Measurements from ENCODE around the gene GSTM3.

Gene GSTM3

DNA sequence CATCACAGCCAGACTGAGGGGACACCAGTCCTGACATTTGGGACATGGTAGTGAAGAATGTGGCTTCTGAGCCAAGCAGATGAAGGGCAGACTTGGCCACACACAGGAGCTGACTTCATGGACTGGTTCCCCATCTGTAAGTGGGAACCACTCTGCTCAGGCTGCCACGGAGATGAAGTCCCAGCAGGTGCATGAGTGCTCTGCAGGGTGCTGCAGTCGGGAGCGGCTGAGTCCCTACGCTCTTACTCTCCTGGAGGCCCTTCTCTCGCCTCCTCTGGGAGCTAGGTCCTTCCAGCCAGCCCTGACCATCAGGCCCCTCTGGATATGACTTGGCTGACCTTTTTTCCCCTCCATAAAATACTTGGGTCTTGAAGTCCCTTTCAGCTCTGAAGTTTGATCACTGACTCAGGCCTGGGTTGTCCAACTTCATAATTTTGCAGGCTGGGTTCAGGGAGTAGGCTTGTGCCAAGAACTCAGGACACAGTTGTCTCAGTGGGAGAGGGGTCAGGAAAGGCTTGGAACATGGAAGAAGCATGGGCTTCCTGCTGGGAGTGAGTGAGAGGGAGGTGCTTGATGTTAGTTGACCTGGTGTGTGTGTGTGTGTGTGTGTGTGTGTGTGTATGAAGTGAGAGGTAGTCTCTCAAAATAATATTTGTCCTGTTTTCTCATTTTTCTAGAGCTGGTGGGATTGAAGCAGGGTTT is 43.9 kb upstream of the GSTM3 start:
- Histone ChIP-seq H3K4me3 (ENCODE audit: low read depth, low read length) (no peak overlapping the region), H3K36me3 (ENCODE audit: control insufficient read depth in 2 of 2, insufficient read depth in 1 of 2, low read length in 2 of 2) (no peaks in the 10 kb centered on the region), H3K4me1 (ENCODE audit: control insufficient read depth, insufficient read depth, low read length) (0 out of 2 replicates have a peak, but pooled peaks cover 3% of the 10 kb centered on the region), H3K9me3 (ENCODE audit: control insufficient read depth, insufficient read depth, low read depth, low read length) (no peaks in the 10 kb centered on the region), H3K27ac (ENCODE audit: extremely low read depth, low read depth, low read length) (no peak overlapping the region)
- POLR2A ChIA-PET = interaction anchor here (0.6 to 1.3 kb wide), 2 partner anchors 9 to 200 kb away, joined by 3 to 4 read pairs; partner anchors contain the start of gene AHCYL1
- peak; percentile 89 for TF ChIP-seq ZIC2 (tag by site-specific recombination; IDR thresholded peaks at IDR 0.05)
- TF ChIP-seq, protein P1, sequence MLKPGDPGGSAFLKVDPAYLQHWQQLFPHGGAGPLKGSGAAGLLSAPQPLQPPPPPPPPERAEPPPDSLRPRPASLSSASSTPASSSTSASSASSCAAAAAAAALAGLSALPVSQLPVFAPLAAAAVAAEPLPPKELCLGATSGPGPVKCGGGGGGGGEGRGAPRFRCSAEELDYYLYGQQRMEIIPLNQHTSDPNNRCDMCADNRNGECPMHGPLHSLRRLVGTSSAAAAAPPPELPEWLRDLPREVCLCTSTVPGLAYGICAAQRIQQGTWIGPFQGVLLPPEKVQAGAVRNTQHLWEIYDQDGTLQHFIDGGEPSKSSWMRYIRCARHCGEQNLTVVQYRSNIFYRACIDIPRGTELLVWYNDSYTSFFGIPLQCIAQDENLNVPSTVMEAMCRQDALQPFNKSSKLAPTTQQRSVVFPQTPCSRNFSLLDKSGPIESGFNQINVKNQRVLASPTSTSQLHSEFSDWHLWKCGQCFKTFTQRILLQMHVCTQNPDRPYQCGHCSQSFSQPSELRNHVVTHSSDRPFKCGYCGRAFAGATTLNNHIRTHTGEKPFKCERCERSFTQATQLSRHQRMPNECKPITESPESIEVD (tag by site-specific recombination; IDR thresholded peaks at IDR 0.05) = no peak
- TF ChIP-seq ZNF623 (tag by site-specific recombination; IDR thresholded peaks at IDR 0.05) = no peak
- CTCF ChIA-PET = interaction anchor here (0.7 to 17.6 kb wide), 4 partner anchors 10 to 197 kb away, joined by 3 to 522 read pairs (median 4); partner anchors contain the start of gene AHCYL1

DNA sequence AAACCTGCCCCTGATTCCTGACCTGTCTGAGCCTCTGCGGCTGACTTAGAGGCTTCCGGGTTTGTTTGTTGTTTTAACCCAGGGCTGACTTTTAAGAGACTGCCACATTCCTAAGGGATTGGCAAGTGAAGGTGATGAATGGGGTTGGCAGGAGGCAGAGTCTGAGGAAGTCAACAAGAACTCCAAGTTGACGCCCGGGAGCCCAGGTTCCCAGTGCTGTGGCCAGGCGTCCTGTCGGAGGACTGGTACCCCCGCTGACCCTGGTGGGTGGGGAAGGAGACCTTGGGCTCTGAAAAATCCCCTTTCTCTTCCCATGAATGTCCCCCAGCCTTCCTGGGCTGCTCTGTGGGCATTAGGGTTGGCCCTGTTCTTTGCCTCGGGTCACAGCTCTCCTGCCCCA is 42.6 kb upstream of the GSTM3 start:
- Histone ChIP-seq H3K36me3 (ENCODE audit: control insufficient read depth in 2 of 2, insufficient read depth in 1 of 2, low read length in 2 of 2) (no peaks in the 10 kb centered on the region), H3K4me1 (ENCODE audit: control insufficient read depth, insufficient read depth, low read length) (0 out of 2 replicates have a peak, but pooled peaks cover 3% of the 10 kb centered on the region), H3K4me3 (ENCODE audit: low read depth, low read length) (no peak overlapping the region), H3K9me3 (ENCODE audit: control insufficient read depth, insufficient read depth, low read depth, low read length) (no peaks in the 10 kb centered on the region), H3K27ac (ENCODE audit: extremely low read depth, low read depth, low read length) (no peak overlapping the region)
- POLR2A ChIA-PET = no interaction called here
- TF ChIP-seq KLF16 (tag by site-specific recombination; IDR thresholded peaks at IDR 0.05) (no peak), GLIS1 (tag by site-specific recombination; IDR thresholded peaks at IDR 0.05) (peak; percentile 38; the same call in 1 of the 2 replicates), ZNF510 (tag by site-specific recombination; IDR thresholded peaks at IDR 0.05; ENCODE audit: insufficient replicate concordance) (no peak), ZIC2 (tag by site-specific recombination; IDR thresholded peaks at IDR 0.05) (0 out of 2 replicates have a peak, but pooled peaks have one; percentile 7), OSR2 (tag by site-specific recombination; IDR thresholded peaks at IDR 0.05) (peak; percentile 60)
- CTCF ChIA-PET = interaction anchor here (0.7 to 17.6 kb wide), 8 partner anchors 6 to 228 kb away, joined by 3 to 522 read pairs (median 3); partner anchors contain the start of gene AHCYL1

DNA sequence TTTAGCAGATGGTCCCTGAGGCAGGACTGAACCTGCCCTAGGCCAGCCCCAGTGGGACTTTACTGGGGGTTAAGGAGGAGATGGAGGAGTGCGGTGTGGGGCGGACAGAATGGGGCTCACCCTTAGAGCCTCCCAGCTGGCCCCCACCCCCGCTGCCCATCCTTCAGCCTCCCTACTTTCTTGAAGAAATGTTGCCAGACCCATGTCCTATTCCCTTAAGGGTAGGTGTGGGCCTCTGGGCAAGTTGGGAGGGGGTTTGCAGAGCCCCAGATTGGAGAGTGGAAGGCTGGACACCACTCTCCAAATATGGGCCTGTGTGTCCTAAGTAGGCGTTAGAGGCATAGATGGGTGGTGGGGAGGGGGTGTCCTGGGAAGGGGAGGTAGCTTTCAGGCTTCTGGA is 42.1 kb upstream of the GSTM3 start:
- CTCF ChIA-PET = interaction anchor here (0.7 to 17.6 kb wide), 8 partner anchors 6 to 228 kb away, joined by 3 to 522 read pairs (median 3); partner anchors contain the start of gene AHCYL1
- POLR2A ChIA-PET = interaction anchor here (0.5 kb wide), 1 partner anchor 121 kb away, joined by 3 read pairs; no protein-coding TSS in a partner anchor
- Histone ChIP-seq H3K27ac (ENCODE audit: extremely low read depth, low read depth, low read length) (no peak overlapping the region), H3K9me3 (ENCODE audit: control insufficient read depth, insufficient read depth, low read depth, low read length) (no peaks in the 10 kb centered on the region), H3K4me1 (ENCODE audit: control insufficient read depth, insufficient read depth, low read length) (0 out of 2 replicates have a peak, but pooled peaks cover 3% of the 10 kb centered on the region), H3K4me3 (ENCODE audit: low read depth, low read length) (no peak overlapping the region), H3K36me3 (ENCODE audit: control insufficient read depth in 2 of 2, insufficient read depth in 1 of 2, low read length in 2 of 2) (no peaks in the 10 kb centered on the region)
- TF ChIP-seq ZNF223 (tag by site-specific recombination; IDR thresholded peaks at IDR 0.05) = no peak

DNA sequence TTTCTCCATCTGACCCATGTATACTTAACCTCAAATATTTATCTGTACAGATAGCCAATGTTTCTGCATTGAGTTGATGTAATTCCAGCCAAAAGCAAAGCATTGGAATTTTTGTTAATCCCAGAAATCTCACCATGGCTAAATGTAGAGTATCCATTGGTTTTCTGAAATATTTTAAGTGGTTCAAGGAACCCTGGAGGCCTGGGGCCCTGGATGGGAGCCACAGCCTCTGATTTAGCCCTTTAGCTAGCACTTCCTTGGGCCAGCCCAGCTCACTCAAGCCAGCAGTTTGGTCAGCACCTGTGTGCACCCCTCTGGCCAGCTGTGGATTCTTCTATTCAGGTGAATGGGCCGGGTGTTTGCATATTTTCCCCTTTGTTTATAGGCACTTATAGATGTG is 41.7 kb upstream of the GSTM3 start:
- no peak overlapping the region for H3K4me3 ChIP-seq (ENCODE audit: low read depth, low read length)
- H3K9me3 ChIP-seq (ENCODE audit: control insufficient read depth, insufficient read depth, low read depth, low read length) = no peaks in the 10 kb centered on the region
- no peak overlapping the region for H3K27ac ChIP-seq (ENCODE audit: extremely low read depth, low read depth, low read length)
- ChIA-PET CTCF (interaction anchor here (1.0 to 17.6 kb wide), 8 partner anchors 7 to 229 kb away, joined by 3 to 522 read pairs (median 3); partner anchors contain the start of gene AHCYL1), POLR2A (interaction anchor here (0.5 kb wide), 1 partner anchor 121 kb away, joined by 3 read pairs; no protein-coding TSS in a partner anchor)
- 0 out of 2 replicates have a peak, but pooled peaks cover 3% of the 10 kb centered on the region for H3K4me1 ChIP-seq (ENCODE audit: control insufficient read depth, insufficient read depth, low read length)
- no peaks in the 10 kb centered on the region for H3K36me3 ChIP-seq (ENCODE audit: control insufficient read depth in 2 of 2, insufficient read depth in 1 of 2, low read length in 2 of 2)
- TF ChIP-seq SP3 (tag by site-specific recombination; IDR thresholded peaks at IDR 0.05) (no peak), GLIS1 (tag by site-specific recombination; IDR thresholded peaks at IDR 0.05) (no peak), ZNF404 (tag by site-specific recombination; IDR thresholded peaks at IDR 0.05) (no peak), ZIC2 (tag by site-specific recombination; IDR thresholded peaks at IDR 0.05) (no peak), ZNF549 (tag by site-specific recombination; IDR thresholded peaks at IDR 0.05) (no peak), ZBTB48 (tag by site-specific recombination; IDR thresholded peaks at IDR 0.05) (no peak), ZNF792 (tag by site-specific recombination; IDR thresholded peaks at IDR 0.05) (no peak), KLF10 (tag by site-specific recombination; IDR thresholded peaks at IDR 0.05) (no peak), OSR2 (tag by site-specific recombination; IDR thresholded peaks at IDR 0.05) (no peak), KLF16 (tag by site-specific recombination; IDR thresholded peaks at IDR 0.05) (no peak), ZNF266 (tag by site-specific recombination; IDR thresholded peaks at IDR 0.05; ENCODE audit: low read depth) (no peak), ZNF223 (tag by site-specific recombination; IDR thresholded peaks at IDR 0.05) (no peak), TRIM28 (IDR thresholded peaks at IDR 0.05; ENCODE audit: borderline replicate concordance, low read length) (no peak), ZNF777 (tag by site-specific recombination; IDR thresholded peaks at IDR 0.05; ENCODE audit: borderline replicate concordance) (no peak), ZNF157 (tag by site-specific recombination; IDR thresholded peaks at IDR 0.05) (no peak), ZNF600 (tag by site-specific recombination; IDR thresholded peaks at IDR 0.05) (no peak), ZNF169 (tag by site-specific recombination; IDR thresholded peaks at IDR 0.05) (no peak), SCRT1 (tag by site-specific recombination; IDR thresholded peaks at IDR 0.05; ENCODE audit: borderline replicate concordance) (no peak)
- TF ChIP-seq, protein P2, sequence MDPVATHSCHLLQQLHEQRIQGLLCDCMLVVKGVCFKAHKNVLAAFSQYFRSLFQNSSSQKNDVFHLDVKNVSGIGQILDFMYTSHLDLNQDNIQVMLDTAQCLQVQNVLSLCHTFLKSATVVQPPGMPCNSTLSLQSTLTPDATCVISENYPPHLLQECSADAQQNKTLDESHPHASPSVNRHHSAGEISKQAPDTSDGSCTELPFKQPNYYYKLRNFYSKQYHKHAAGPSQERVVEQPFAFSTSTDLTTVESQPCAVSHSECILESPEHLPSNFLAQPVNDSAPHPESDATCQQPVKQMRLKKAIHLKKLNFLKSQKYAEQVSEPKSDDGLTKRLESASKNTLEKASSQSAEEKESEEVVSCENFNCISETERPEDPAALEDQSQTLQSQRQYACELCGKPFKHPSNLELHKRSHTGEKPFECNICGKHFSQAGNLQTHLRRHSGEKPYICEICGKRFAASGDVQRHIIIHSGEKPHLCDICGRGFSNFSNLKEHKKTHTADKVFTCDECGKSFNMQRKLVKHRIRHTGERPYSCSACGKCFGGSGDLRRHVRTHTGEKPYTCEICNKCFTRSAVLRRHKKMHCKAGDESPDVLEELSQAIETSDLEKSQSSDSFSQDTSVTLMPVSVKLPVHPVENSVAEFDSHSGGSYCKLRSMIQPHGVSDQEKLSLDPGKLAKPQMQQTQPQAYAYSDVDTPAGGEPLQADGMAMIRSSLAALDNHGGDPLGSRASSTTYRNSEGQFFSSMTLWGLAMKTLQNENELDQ (tag by site-specific recombination; IDR thresholded peaks at IDR 0.05; ENCODE audit: low read depth) = no peak

Measured in HEK293 (cell line).